Endothelial cell of umbilical vein (primary cell): ENCODE measurements around the gene ATP6V0C. TPM values are rescaled to one million over a fixed set of nuclear protein-coding genes. Genes with fewer than 3 reads are reported as not detected.
"Not testable (repeated sequence)": the region's sequence is repeated elsewhere in the genome, so short reads cannot be mapped to it uniquely, and the experiment has no call there.

Experiments used
- BruUV-seq: library from RNA; stranded (reverse); fragments of 400-500 nt; replicated peaks from 2 replicates; lab custom pipeline; 2021; lab: Mats Ljungman, UMichigan
- CTCF ChIA-PET: fragments of 300-600, 350-600 bp; sonication (Branson Sonifier 250); formaldehyde crosslinking; loops from one replicate; lab custom pipeline; 2021; ENCODE audit warnings: antibody characterized with exemption, inconsistent platforms; lab: Charles Lee
- POLR2A ChIA-PET: fragments of 300-600, 350-600 bp; sonication (Branson Sonifier 250); formaldehyde crosslinking; loops from one replicate; lab custom pipeline; 2021; ENCODE audit warnings: antibody characterized with exemption, inconsistent platforms; lab: Charles Lee
- DNase-seq: peaks from one replicate; pipeline ENCODE4 v3.0.0-alpha.2; 2011; ENCODE audit warnings: low read depth, low spot score
- FAIRE-seq: peaks from 2 replicates; lab custom pipeline; 2011; peaks lifted over from hg19 to GRCh38; lab: Jason Lieb, UNC
- H2AFZ ChIP-seq: 2 replicates; pipeline ENCODE4 v1.6.0; 2012; ENCODE audit warnings: low read depth, low read length, control low read depth, inconsistent platforms
- H3K27ac ChIP-seq: 2 replicates; pipeline ENCODE4 v1.5.1; 2011; ENCODE audit warnings: low read depth, mild to moderate bottlenecking, control low read depth, low read length, moderate library complexity; ENCODE audit not compliant: insufficient read depth
- H3K27me3 ChIP-seq, 2 experiments: 2 replicates each; pipeline versions ENCODE4 v1.6.0 to v1.6.1; 2011; ENCODE audit warnings: low read length in 2 of 2, mixed read lengths in 1 of 2; ENCODE audit not compliant: control insufficient read depth in 2 of 2, insufficient read depth in 2 of 2
- H3K36me3 ChIP-seq, 2 experiments: 2 replicates in 1 of 2; 3 replicates in 1 of 2; pipeline ENCODE4 v1.5.1; 2011; ENCODE audit warnings: low read length in 2 of 2, mild to moderate bottlenecking in 1 of 2, moderate library complexity in 1 of 2; ENCODE audit not compliant: control insufficient read depth in 2 of 2, insufficient read depth in 2 of 2; ENCODE audit errors: extremely low read depth in 1 of 2
- H3K4me1 ChIP-seq: 3 replicates; pipeline ENCODE4 v1.5.1; 2011; ENCODE audit warnings: mild to moderate bottlenecking, low read length; ENCODE audit not compliant: control insufficient read depth, insufficient read depth; ENCODE audit errors: extremely low read depth
- H3K4me2 ChIP-seq: 2 replicates; pipeline ENCODE4 v1.6.1; 2011; ENCODE audit warnings: low read length, control low read depth, mixed read lengths; ENCODE audit not compliant: insufficient read depth
- H3K4me3 ChIP-seq, 3 experiments: fragments of 200-600 bp in 1 of 3; sonication (generic), shearing (Covaris generic) in 1 of 3; replicated peaks in 1 of 3; 2 replicates each; pipeline ENCODE4 v1.5.1; 2011 to 2016; ENCODE audit warnings: control low read depth in 3 of 3, low read length in 3 of 3, mild to moderate bottlenecking in 2 of 3, inconsistent platforms in 1 of 3, low read depth in 1 of 3, moderate library complexity in 1 of 3; ENCODE audit not compliant: insufficient read depth in 1 of 3
- H3K79me2 ChIP-seq: 2 replicates; pipeline ENCODE4 v1.6.0; 2012; ENCODE audit warnings: low read length, inconsistent platforms; ENCODE audit not compliant: control insufficient read depth, insufficient read depth
- H3K9ac ChIP-seq: replicated peaks from 2 replicates; pipeline ENCODE3; 2011; ENCODE audit warnings: low read length, control low read depth; ENCODE audit not compliant: insufficient read depth; ENCODE audit errors: extremely low read depth
- H3K9me1 ChIP-seq: replicated peaks from 3 replicates; pipeline ENCODE4 v1.6.0; 2011; ENCODE audit warnings: mild to moderate bottlenecking, low read length; ENCODE audit not compliant: control insufficient read depth, insufficient read depth; ENCODE audit errors: extremely low read depth
- H3K9me3 ChIP-seq: replicated peaks from 2 replicates; pipeline ENCODE4 v1.5.1; 2012; ENCODE audit warnings: low read length, inconsistent platforms; ENCODE audit not compliant: control insufficient read depth, insufficient read depth
- H4K20me1 ChIP-seq: replicated peaks from 2 replicates; pipeline ENCODE3; 2011; ENCODE audit warnings: mild to moderate bottlenecking, low read length; ENCODE audit not compliant: control insufficient read depth, insufficient read depth; ENCODE audit errors: extremely low read depth
- CTCF ChIP-seq, 2 donors: IDR thresholded peaks; 1 replicate in 1 of 2; 2 replicates in 1 of 2; pipeline ENCODE4 v1.5.1; 2011; ENCODE audit warnings: low read length in 2 of 2, mild to moderate bottlenecking in 2 of 2, moderate library complexity in 2 of 2, control low read depth in 1 of 2, inconsistent platforms in 1 of 2, low read depth in 1 of 2; ENCODE audit not compliant: insufficient read depth in 1 of 2; ENCODE audit errors: extremely low read depth in 1 of 2
- dilution Hi-C: fragments of 300-500 bp; cut with MboI; formaldehyde crosslinking; loops from one replicate; pipeline ENCODE4 v1.15.0; 2019; ENCODE audit warnings: low sequenced_read_pairs; ENCODE audit not compliant: extremely low pct_ligation_motif_present
- intact Hi-C: fragments of 100-400 bp; cut with micrococcal nuclease; formaldehyde crosslinking; loops from one replicate; pipeline ENCODE4 v1.10.0; 2022
- polyA plus RNA-seq, 4 experiments: library from polyadenylated mRNA; depleted of rRNA in 3 of 4; stranded (reverse) in 3 of 4; unstranded in 1 of 4; fragments of >200 nt; gene quantifications; 2 replicates each; pipeline versions ENCODE4 v1.2.1 to v1.2.3, GENCODE V29; 2011 to 2012; ENCODE audit warnings: missing spikeins in 1 of 4
- total RNA-seq: library from RNA; stranded (reverse); gene quantifications from 2 replicates; pipeline ENCODE4 v1.2.3, GENCODE V29; 2021

ATP6V0C gene
- total and polyA plus RNA-seq, 2 donors (not counting 3 experiments of a cell fraction or from before 2014, with no cell fraction given), result 146 to 194 TPM

DNA sequence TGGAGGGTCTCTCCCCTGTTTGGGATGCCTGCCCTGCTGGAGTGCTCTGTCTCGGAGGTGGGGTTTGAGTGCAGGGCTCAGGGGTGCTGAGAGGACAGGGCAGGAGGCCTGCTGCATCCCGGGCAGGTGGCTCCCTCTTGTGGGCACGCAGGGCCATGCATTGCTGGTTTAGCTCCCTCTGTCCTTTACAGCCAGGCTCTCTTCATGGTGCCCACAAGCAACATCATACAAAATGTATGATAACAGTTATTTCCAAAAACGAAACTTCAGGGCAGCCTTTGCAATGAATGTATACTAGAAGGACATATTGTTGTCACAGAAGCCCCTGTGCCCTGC is 47.0 kb downstream of the ATP6V0C start:
- H3K4me1 ChIP-seq, dilution Hi-C loops, H2AFZ ChIP-seq, BruUV-seq, CTCF ChIA-PET, POLR2A ChIA-PET, H3K27me3 ChIP-seq, H3K9ac ChIP-seq, H3K36me3 ChIP-seq, H3K79me2 ChIP-seq, H3K27ac ChIP-seq, H3K9me1 ChIP-seq, H3K4me2 ChIP-seq, H4K20me1 ChIP-seq, DNase-seq, H3K4me3 ChIP-seq, H3K9me3 ChIP-seq, intact Hi-C loops: not testable (repeated sequence)
- TF ChIP-seq CTCF (IDR thresholded peaks at IDR 0.05; ENCODE audit: extremely low read depth in 1 of 2, insufficient read depth in 1 of 2, low read depth in 1 of 2, low read length in 2 of 2), result peak in 1 of 2 donors; percentile 14
- peak; percentile 99 for FAIRE-seq

DNA sequence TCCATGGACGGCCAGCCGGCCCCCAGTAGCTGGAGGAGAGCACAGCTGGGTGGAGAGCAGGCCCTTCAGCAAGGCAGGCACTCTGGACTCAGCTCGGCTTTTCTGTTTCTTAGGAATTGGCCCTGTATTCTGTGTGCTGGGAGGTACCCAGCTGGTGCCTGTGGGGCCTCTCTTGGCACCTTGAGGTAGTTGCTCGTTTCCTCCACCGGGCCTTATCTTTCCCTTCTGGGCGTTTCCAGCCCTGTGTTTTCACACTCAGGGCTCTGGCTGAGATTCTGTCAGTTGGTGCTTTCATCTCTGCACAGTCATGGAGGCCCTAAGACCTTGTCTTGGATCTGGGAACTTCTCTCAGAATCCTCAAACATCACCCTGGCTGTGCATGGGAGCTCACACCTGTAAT is 53.8 kb downstream of the ATP6V0C start:
- H3K9ac ChIP-seq, H3K27me3 ChIP-seq, H3K79me2 ChIP-seq, dilution Hi-C loops, H4K20me1 ChIP-seq, H3K27ac ChIP-seq, DNase-seq, CTCF ChIA-PET, BruUV-seq, H3K4me2 ChIP-seq, H3K9me3 ChIP-seq, H3K9me1 ChIP-seq, H3K36me3 ChIP-seq, intact Hi-C loops, H3K4me3 ChIP-seq, POLR2A ChIA-PET, H2AFZ ChIP-seq, H3K4me1 ChIP-seq: not testable (repeated sequence)
- FAIRE-seq, result peak; percentile 74

DNA sequence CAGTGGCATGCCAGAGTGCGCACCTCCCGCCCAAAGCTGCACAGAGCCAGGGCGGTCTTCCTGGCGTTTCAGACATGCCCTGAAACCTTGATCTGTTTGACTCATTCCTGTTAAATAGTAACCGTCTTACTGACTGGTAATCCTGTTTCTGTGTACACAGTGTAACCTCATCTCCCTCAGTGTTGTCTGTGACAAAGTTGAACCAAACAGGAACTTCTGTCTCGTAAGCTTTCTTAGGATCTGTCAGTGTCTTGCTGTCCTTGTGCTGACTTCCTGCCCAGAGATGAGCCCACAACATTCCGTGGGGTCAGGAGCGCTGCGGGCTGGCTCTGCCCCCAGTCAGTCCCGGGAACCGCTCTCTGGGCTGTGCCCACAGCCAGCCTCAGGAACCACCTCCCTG is 54.8 kb downstream of the ATP6V0C start:
- BruUV-seq, H3K9ac ChIP-seq, H3K4me3 ChIP-seq, H3K9me1 ChIP-seq, CTCF ChIA-PET, H3K79me2 ChIP-seq, H3K4me1 ChIP-seq, H4K20me1 ChIP-seq, DNase-seq, H3K9me3 ChIP-seq, POLR2A ChIA-PET, intact Hi-C loops, H3K4me2 ChIP-seq, dilution Hi-C loops, H3K27ac ChIP-seq, H3K36me3 ChIP-seq, H2AFZ ChIP-seq, H3K27me3 ChIP-seq: not testable (repeated sequence)
- peak; percentile 21 for FAIRE-seq
